ENCODE results near the gene ORM1. TPM values are rescaled to one million over a fixed set of nuclear protein-coding genes. Genes with fewer than 3 reads are reported as not detected.

The ORM1 gene
- total and polyA plus RNA-seq, 10 of the 15 experiments (the other 5 are each of a cell fraction or from before 2014, with no cell fraction given) = 4.4 TPM; not detected in 9

DNA sequence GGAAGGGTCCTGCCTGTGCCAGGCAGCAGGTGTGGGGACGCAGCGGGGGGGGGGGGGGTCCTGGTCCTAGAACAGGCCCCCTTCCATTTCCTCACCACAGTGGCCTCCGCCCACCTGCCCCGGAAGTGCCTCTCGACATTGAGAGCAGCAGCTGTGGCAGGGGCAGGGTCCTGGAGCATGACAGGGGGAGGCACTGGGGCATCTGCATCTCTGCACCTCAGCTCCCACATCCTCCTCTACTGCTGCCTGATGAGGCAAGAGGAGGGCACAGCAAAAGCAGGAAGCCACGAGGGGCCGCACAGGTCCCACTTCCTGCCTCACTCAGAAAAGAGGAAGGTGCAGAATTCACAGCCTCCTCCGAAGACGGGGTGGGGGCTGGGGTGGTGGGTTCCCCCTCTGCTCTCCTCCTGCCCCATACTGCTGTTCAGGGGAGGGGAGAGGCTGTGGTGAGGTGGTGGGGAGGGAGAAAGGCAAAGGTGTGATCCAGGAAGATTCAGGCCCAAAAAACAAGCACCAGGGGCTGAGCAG is 50.1 kb downstream of the ORM1 start (continued):
- TF ChIP-seq, protein P1, sequence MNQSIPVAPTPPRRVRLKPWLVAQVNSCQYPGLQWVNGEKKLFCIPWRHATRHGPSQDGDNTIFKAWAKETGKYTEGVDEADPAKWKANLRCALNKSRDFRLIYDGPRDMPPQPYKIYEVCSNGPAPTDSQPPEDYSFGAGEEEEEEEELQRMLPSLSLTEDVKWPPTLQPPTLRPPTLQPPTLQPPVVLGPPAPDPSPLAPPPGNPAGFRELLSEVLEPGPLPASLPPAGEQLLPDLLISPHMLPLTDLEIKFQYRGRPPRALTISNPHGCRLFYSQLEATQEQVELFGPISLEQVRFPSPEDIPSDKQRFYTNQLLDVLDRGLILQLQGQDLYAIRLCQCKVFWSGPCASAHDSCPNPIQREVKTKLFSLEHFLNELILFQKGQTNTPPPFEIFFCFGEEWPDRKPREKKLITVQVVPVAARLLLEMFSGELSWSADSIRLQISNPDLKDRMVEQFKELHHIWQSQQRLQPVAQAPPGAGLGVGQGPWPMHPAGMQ (IDR thresholded peaks at IDR 0.05; ENCODE audit: borderline replicate concordance) = no peak
- TF ChIP-seq CHD2 (IDR thresholded peaks at IDR 0.05; ENCODE audit: borderline replicate concordance, low read depth, low read length) (peak; percentile 85), HDAC2 (IDR thresholded peaks at IDR 0.05) (no peak), CBFB (IDR thresholded peaks at IDR 0.05; ENCODE audit: low read depth) (peak; percentile 79), KLF5 (IDR thresholded peaks at IDR 0.05; ENCODE audit: partially characterized antibody) (no peak), RB1 (IDR thresholded peaks at IDR 0.05; ENCODE audit: borderline replicate concordance) (no peak), SREBF2 (IDR thresholded peaks at IDR 0.05; ENCODE audit: low read length) (no peak)

DNA sequence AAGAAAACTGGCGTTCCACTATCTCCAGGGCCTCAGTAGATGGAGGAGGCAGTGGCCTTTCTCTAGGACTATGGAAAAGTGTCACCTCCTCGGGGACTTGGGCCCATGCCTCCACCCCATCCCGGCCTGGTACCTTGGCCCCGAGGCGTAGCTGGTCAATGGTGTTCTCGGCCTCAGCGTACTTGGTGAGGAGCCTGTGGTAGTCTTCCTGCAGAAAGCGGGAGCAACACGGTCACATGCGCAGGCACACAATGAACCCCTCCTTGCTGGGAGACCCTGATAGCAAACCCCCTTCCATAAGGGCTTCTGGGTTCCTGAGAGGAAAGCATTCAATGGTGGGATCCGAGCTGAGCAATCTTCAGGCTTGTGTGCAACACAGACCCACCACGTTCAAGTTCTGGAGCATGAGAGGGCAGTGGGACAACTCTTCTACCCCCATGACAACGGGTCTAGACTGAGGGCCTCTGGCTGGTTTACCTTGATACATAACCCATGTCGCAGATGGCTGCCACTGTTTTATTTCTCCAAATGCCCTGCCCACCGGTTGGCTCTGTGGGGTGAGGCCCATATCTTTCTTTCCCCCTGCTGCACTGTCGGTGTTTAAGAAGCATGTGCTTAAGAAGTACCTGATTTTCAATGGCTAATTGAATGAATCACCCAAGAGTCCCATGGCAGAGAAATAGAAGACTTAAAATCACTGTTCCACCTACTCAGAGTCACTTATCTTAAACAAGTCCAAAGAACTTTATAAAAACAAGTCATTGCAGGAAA is 51.2 kb downstream of the ORM1 start:
- peaks cover 54% of the 10 kb centered on the region for H3K4me1 ChIP-seq (ENCODE audit: control insufficient read depth, insufficient read depth, low read length)
- no peak for DNase-seq (ENCODE audit: low read depth, low spot score)
- H3K4me3 ChIP-seq = no peak overlapping the region
- peak overlapping the region; percentile 99 for H3K27ac ChIP-seq (ENCODE audit: control insufficient read depth, insufficient read depth)
- no peak overlapping the region for H2AFZ ChIP-seq (ENCODE audit: control insufficient read depth, low read depth, low read length)
- BruUV-seq (replicated peaks) = no TSS peak
- WGBS (ENCODE audit: insufficient coverage, insufficient replicate concordance, low lambda C conversion rate, missing lambda C conversion rate) = 55% methylated on average over 16 of the region's 16 CpGs
- intact Hi-C loops (cut with micrococcal nuclease; ENCODE audit: unreplicated experiment) (loop anchor here (1.0 kb wide), 1 partner anchor 11 kb away; no protein-coding TSS in a partner anchor), in situ Hi-C loops (cut with MboI) (no loop called here)
- ATAC-seq = no peak
- H3K9me3 ChIP-seq (replicated peaks; ENCODE audit: control insufficient read depth, insufficient read depth, low read length) = no peaks in the 10 kb centered on the region
- FAIRE-seq = no peak
- H3K27me3 ChIP-seq (replicated peaks in 1 of 2; ENCODE audit: control insufficient read depth in 2 of 2, insufficient read depth in 2 of 2, low read length in 1 of 2) = no peaks in the 10 kb centered on the region
- CTCF ChIA-PET = interaction anchor here (1.1 to 3.9 kb wide), 4 partner anchors 11 to 22 kb away, joined by 3 to 48 read pairs (median 16); partner anchors contain the start of gene AKNA
- peaks cover 63% of the 10 kb centered on the region for H3K79me2 ChIP-seq (ENCODE audit: control insufficient read depth, insufficient read depth, low read length)
- no peak overlapping the region for H3K9ac ChIP-seq (ENCODE audit: control insufficient read depth, insufficient read depth, low read length)
- RAD21 ChIA-PET (ENCODE audit: unreplicated experiment) = interaction anchor here (1.0 to 12.9 kb wide), 3 partner anchors 12 to 22 kb away, joined by 6 to 251 read pairs (median 10); partner anchors contain the start of gene AKNA
- H3K36me3 ChIP-seq (ENCODE audit: control insufficient read depth in 2 of 2, insufficient read depth in 2 of 2, low read length in 1 of 2) = peaks cover 47 to 53% of the 10 kb centered on the region in 2 experiments
- H3K4me2 ChIP-seq (ENCODE audit: control insufficient read depth, insufficient read depth) = no peak overlapping the region
- H4K20me1 ChIP-seq (ENCODE audit: control insufficient read depth, insufficient read depth) = peaks cover 6% of the 10 kb centered on the region
- POLR2A ChIA-PET = interaction anchor here (0.5 to 13.2 kb wide), 5 partner anchors 9 to 25 kb away, joined by 3 to 312 read pairs (median 4); partner anchors contain the start of gene AKNA
- TF ChIP-seq ZNF207 (IDR thresholded peaks at IDR 0.05; ENCODE audit: borderline replicate concordance) (0 out of 2 replicates have a peak, but pooled peaks have one; percentile 21), TCF3 (IDR thresholded peaks at IDR 0.05; ENCODE audit: borderline replicate concordance, insufficient read depth, low read depth, low read length) (no peak), POLR2AphosphoS5 (IDR thresholded peaks at IDR 0.05; ENCODE audit: low read length) (peak; percentile 36; the same call in 1 of the 2 replicates)
- SMC1A ChIA-PET (ENCODE audit: uncharacterized antibody, unreplicated experiment) = interaction anchor here (0.8 to 13.9 kb wide), 5 partner anchors 13 to 280 kb away, joined by 3 to 327 read pairs (median 5); partner anchors contain the start of gene AKNA

All from GM12878 (cell line).